SK-N-SH treated with all-trans-retinoic acid at 6 μM for 48 hours (cell line): ENCODE results near the gene TAMALIN.

Experiments used
- ARNTL ChIP-seq: fragments of 450-650 bp; formaldehyde crosslinking; IDR thresholded peaks from 2 replicates; pipeline ENCODE4 v1.5.0; 2020; ENCODE audit warnings: low read depth, mild to moderate bottlenecking, moderate library complexity, borderline replicate concordance
- CSDC2 ChIP-seq: fragments of 250-450 bp; sonication (Bioruptor Pico); IDR thresholded peaks from 2 replicates; pipeline ENCODE4 v1.5.0; 2020; ENCODE audit warnings: mild to moderate bottlenecking, moderate library complexity
- ISL1 ChIP-seq: fragments of 250-450 bp; sonication (Bioruptor Pico); IDR thresholded peaks from 2 replicates; pipeline ENCODE4 v2.1.2; 2022; ENCODE audit warnings: mild to moderate bottlenecking, moderate library complexity
- OSR1 ChIP-seq: fragments of 250-450 bp; sonication (Bioruptor Pico); IDR thresholded peaks from 2 replicates; pipeline ENCODE4 v1.8.0; 2022; ENCODE audit warnings: moderate library complexity, mild to moderate bottlenecking, inconsistent platforms
- ZFP3 ChIP-seq: fragments of 250-450 bp; sonication (Bioruptor Pico); IDR thresholded peaks from 2 replicates; pipeline ENCODE4 v1.5.0; 2020; ENCODE audit warnings: mild to moderate bottlenecking, moderate library complexity
- ZNF565 ChIP-seq: fragments of 450-650 bp; formaldehyde crosslinking; conservative IDR thresholded peaks from 2 replicates; pipeline ENCODE4 v1.5.0; 2020; ENCODE audit warnings: low read depth, mild to moderate bottlenecking, moderate library complexity
- ZNF70 ChIP-seq: fragments of 450-650 bp; formaldehyde crosslinking; IDR thresholded peaks from 2 replicates; pipeline ENCODE4 v1.5.0; 2020; ENCODE audit warnings: mild to moderate bottlenecking, moderate library complexity
- TF ChIP-seq, protein P1 (sequence below): fragments of 250-450 bp; sonication (Bioruptor Pico); IDR thresholded peaks from 2 replicates; pipeline ENCODE4 v1.8.0; 2020; ENCODE audit warnings: mild to moderate bottlenecking, moderate library complexity, borderline replicate concordance

DNA sequence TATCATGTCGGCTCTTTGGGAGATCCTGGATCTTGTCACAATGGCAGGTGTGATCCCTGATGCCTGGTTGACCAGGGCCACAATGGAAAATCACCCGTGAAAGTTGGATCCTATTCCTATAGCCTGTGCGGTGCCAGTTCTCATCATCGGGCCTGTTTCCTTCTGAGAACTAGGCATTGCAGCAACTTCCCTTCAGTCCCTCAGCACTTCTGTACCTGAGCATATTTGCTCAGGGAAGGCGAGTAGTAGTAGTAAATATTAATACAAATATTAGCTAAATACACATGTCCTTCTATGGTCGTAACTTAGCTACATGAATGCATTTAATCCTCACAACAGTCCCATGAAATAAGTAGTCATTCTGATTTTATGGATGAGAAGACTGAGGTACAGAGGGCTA is 22.1 kb upstream of the TAMALIN start:
- TF ChIP-seq, protein P1, sequence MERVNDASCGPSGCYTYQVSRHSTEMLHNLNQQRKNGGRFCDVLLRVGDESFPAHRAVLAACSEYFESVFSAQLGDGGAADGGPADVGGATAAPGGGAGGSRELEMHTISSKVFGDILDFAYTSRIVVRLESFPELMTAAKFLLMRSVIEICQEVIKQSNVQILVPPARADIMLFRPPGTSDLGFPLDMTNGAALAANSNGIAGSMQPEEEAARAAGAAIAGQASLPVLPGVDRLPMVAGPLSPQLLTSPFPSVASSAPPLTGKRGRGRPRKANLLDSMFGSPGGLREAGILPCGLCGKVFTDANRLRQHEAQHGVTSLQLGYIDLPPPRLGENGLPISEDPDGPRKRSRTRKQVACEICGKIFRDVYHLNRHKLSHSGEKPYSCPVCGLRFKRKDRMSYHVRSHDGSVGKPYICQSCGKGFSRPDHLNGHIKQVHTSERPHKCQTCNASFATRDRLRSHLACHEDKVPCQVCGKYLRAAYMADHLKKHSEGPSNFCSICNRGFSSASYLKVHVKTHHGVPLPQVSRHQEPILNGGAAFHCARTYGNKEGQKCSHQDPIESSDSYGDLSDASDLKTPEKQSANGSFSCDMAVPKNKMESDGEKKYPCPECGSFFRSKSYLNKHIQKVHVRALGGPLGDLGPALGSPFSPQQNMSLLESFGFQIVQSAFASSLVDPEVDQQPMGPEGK: no peak
- TF ChIP-seq ZNF565 (CRISPR knock-in tag): no peak
- TF ChIP-seq ARNTL (CRISPR knock-in tag): no peak
- no peak for TF ChIP-seq ISL1 (CRISPR knock-in tag)
- TF ChIP-seq ZFP3: no peak
- no peak for TF ChIP-seq CSDC2
- no peak for TF ChIP-seq OSR1
- TF ChIP-seq ZNF70 (CRISPR knock-in tag): no peak
